Tongue (tissue), 2 donors: ENCODE data around the gene UST. TPM values are rescaled to one million over a fixed set of nuclear protein-coding genes. Genes with fewer than 3 reads are reported as not detected.

Experiments used
- DNase-seq: peaks from one replicate; pipeline ENCODE4 v3.0.0-alpha.2; 2015
- total RNA-seq: library from RNA; depleted of rRNA; stranded (reverse); fragments of >200 nt; gene quantifications from one replicate; pipeline ENCODE4 v1.2.3, GENCODE V29; 2014

UST gene
- total RNA-seq, 1 donor from 2014 or later: 15.0 TPM

DNA sequence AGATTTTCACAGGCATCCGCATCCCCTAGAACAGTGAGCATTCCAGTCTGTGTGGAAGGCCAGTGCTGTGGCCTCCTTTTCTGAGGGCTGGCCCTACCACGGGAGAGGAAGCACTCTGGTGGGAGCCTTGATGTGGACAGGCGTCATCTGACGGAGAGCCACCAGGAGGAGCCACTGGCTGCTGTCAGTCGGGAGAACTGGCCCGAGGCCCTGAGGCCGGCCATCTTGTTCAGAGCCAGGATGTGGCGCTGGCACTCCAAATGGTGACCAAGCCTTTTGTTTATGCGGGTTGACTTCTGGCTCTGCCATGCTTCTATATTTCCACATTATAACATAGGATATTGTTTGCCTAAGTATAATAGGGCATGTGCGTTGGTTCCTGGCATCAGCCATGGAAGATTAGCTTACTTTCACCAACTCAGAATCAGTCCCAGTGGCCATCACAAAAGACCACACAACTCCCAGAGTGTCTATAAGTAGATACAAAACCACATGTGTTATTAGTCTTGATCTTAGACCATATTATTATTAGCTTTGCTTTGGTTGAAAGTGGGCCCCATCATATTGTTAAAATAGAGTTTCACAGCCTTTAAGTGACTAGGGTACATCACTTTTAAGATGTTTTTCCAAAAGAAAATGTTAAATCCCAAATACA, 296.8 kb downstream of the UST start:
- no peak for DNase-seq

DNA sequence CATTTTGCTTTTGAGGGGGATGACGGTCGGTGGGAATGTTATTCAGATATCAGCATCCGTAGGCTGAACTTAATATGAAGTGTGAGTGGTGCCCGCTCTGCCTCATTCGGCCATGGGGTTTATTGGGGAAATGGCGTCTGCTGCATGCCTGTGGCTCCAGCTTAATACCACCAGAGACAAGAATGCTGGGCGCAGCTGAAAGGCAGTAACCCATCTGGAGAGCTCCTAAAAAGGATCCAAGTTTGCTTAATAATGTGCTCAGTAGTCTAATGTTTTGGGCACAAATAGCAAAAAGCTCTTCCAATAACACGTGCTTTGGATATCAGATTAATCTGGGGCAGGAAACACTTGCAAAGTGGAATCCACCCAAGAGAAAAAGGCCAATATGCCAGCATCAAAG, 297.7 kb downstream of the UST start:
- peak; percentile 72 for DNase-seq

DNA sequence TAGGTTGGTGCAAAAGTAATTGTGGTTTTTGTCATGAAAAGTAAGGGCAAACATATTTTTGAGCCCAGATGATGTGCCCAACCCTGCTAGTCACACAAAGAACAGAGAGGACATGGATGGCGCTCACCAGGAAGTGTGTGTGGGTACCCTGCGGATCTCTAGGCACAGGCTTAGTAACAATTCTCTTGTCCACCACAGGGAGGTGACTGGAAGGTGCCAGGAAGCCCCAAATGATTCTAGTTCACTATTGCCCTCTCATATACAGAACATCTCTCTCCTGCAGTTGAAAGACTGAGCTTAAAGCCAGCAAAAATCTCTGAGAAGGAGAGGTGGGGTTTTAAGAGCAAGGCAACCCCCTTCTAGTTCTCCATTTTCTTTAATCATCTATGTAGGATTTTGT, 298.6 kb downstream of the UST start:
- DNase-seq: no peak

GRCh38 chr6:149046164-149046821, 299.5 kb downstream of the UST start:
- no peak for DNase-seq

- no peak for DNase-seq
Observed at GRCh38 chr6:149046822-149047246, 300.0 kb downstream of the UST start.

- DNase-seq: no peak
Observed at GRCh38 chr6:149049230-149049629, 302.4 kb downstream of the UST start.

- DNase-seq: no peak
Observed at GRCh38 chr6:149050160-149050559, 303.3 kb downstream of the UST start.

DNA sequence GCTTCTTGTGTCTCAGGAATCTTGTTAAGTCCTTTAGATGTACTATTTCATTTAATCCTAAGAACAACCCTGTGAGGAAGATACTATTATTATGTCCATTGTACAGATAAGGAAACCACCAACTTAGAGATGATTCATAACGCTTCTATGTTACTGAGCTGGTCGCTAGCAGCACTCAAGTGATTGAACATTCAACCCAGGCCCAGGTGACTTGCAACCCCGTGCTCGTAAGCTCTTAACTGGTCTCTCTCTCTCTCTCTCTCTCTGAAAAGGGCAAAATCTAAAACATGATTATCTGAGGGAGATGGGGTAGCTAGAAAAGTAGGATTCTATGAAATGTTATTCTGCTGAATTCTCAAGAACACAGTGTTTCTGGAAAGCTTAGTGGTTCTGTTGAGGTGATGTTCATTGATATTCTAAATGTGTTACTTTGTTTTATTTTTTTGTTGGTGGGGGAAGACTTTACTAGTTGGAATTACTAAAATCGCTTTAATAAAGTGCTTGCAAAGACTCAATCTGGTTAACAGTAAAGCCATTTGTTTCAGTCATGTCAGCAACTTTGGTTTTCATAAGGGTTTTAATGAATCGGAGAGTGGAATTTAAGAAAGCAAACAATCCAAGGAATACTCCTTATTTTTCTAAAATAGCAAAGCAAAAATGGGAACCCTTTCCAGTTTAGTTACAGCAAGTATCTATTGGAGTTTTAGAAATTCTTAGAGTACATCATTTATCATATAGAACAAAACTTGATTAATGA, 305.7 kb downstream of the UST start:
- DNase-seq: no peak

- no peak for DNase-seq
Observed at GRCh38 chr6:149053848-149054558, 307.2 kb downstream of the UST start.

- DNase-seq: no peak
Observed at GRCh38 chr6:149054559-149055194, 307.8 kb downstream of the UST start.

GRCh38 chr6:149055195-149055899, 308.5 kb downstream of the UST start:
- DNase-seq: no peak

- no peak for DNase-seq
Observed at GRCh38 chr6:149056777-149057463, 310.1 kb downstream of the UST start.

- no peak for DNase-seq
Observed at GRCh38 chr6:149057464-149057840, 310.6 kb downstream of the UST start.

DNA sequence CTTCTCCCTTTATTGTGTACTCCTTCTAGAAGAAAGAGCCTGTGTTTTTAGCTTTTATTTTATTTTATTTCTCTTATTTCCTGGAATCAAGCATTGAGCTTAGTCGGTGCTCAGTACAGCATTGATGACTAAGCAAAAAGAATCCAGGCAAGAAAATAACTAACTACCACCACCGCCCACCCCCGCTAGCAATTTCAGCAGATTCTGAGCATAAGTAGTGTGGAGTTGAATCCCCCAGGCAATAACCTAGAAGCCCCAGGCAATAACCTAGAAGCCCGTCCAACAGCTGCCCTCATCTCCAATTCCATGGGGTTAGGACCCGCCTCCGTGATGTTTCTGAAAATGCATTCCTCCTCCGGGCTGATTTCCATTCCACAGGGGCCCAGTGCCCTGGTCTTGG, 312.7 kb downstream of the UST start:
- DNase-seq: no peak

DNA sequence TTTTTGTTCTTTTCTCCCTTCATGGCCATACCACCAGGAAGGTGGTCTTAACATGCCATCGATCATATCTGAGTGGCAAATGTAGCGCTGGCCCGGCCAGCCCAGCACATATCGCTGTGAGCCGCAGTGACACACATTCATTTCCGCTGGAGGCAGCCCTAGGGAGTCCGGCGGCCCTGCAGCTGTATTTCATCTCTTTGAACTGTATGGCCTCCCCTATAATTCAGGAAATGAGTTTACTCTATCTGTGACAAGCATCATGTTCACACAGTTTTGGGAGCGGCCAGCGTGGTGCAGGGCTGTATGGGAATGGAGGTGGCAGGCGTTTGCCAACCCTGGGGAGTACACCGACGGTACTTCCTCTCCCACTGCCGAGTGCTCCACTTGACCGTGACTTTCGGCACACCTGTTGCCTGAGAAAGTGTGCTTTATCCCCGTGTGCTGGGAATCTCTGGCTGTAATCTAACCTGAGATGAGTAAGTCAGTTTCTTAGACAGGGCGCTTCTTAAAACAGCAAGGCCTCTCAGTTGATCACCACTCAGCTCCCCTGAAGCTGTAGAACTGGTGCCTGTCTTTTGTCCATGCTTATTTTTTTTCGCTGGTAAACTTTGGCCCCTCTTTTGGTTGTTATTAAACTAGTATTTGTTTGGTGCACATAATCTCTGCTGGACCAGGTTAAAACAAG, 313.6 kb downstream of the UST start:
- DNase-seq: no peak

GRCh38 chr6:149060985-149061760, 314.3 kb downstream of the UST start:
- peak; percentile 80 for DNase-seq

GRCh38 chr6:149061930-149062329, 315.1 kb downstream of the UST start:
- DNase-seq: no peak

DNA sequence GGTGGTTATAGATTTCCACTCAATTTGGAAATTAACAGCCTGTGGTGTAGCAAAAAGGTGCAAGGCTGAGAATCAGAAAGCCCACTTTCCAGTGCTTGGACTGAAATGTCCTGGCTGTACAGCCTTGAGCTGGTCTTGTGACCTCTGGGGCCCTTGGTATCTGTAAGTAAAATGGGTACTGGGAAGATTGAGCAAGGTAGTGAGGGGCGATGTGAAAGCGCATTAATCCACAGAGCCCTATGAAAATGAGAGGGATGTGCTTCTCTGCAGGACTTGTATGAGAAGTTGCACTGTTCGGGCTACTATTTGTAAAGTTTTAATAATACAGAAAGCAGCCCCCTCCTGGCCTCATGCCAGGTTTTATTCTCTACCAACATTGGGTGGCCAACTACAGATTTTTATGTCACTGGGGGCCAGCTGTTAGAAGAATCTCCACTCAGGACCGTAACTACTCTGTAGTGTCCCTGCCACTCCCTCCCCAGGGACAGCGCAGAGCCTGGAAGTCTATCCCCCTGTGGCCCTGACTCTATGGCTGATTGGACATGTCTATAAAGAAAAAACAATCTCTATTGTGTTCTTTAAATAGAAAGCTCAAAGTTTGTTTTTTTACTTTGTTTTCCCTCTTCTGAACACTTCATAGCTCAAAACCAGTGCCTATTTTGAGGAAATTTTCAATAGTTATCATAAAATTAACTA, 316.0 kb downstream of the UST start:
- no peak for DNase-seq

DNA sequence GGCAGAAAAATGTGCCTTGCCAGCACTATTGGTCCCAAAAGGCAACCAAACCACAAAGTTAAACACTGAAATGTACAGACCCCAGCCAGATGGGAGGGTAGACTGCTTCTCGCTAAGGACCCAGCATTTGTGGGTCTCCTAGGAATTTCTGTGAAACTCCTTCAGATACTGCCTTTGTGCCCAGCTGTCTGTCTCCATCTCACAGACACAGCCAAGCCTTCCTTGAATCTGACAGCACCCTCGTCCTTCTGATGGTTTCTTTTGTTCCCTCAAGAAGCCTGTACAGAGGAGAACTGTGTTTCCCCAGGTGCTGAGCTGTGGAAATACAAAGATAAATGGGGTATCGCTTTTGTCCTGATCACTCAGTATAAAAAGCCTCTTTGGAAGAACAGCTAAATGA, 316.6 kb downstream of the UST start:
- no peak for DNase-seq
